ENCODE measurements around the gene PTGIS.

GRCh38 chr20:49486064-49486463 lies 81.9 kb downstream of the PTGIS start:
- TF ChIP-seq POLR2A (IDR thresholded peaks at IDR 0.05) = no peak
- no peak for TF ChIP-seq CTCF (IDR thresholded peaks at IDR 0.05)
- no peak for TF ChIP-seq POLR2AphosphoS5 (IDR thresholded peaks at IDR 0.05)
- TF ChIP-seq EP300 (IDR thresholded peaks at IDR 0.05) = no peak
